Measurements from ENCODE around the gene DRAP1. TPM values are rescaled to one million over a fixed set of nuclear protein-coding genes. Genes with fewer than 3 reads are reported as not detected.

The DRAP1 gene
- total RNA-seq, 1 experiment from 2014 or later: 114 TPM

GRCh38 chr11:65887723-65888162 is 31.5 kb upstream of the DRAP1 start:
- TF ChIP-seq NR2C2 (CRISPR knock-in tag; IDR thresholded peaks at IDR 0.05) (no peak), ZNF317 (CRISPR knock-in tag; IDR thresholded peaks at IDR 0.05; ENCODE audit: borderline replicate concordance, low read depth) (no peak), ZNF671 (CRISPR knock-in tag; IDR thresholded peaks at IDR 0.05) (no peak), TCF7 (CRISPR knock-in tag; IDR thresholded peaks at IDR 0.05; ENCODE audit: low read depth) (no peak), PREB (CRISPR knock-in tag; IDR thresholded peaks at IDR 0.05; ENCODE audit: borderline replicate concordance) (no peak), GRHL2 (CRISPR knock-in tag; IDR thresholded peaks at IDR 0.05; ENCODE audit: insufficient replicate concordance, severe bottlenecking) (no peak), MXD4 (CRISPR knock-in tag; IDR thresholded peaks at IDR 0.05; ENCODE audit: borderline replicate concordance) (no peak), NFYB (CRISPR knock-in tag; conservative IDR thresholded peaks at IDR 0.05; ENCODE audit: low read depth) (no peak), ARID4B (CRISPR knock-in tag; IDR thresholded peaks at IDR 0.05; ENCODE audit: borderline replicate concordance) (no peak), NFE2L1 (CRISPR knock-in tag; IDR thresholded peaks at IDR 0.05) (no peak)
- TF ChIP-seq, protein P1, sequence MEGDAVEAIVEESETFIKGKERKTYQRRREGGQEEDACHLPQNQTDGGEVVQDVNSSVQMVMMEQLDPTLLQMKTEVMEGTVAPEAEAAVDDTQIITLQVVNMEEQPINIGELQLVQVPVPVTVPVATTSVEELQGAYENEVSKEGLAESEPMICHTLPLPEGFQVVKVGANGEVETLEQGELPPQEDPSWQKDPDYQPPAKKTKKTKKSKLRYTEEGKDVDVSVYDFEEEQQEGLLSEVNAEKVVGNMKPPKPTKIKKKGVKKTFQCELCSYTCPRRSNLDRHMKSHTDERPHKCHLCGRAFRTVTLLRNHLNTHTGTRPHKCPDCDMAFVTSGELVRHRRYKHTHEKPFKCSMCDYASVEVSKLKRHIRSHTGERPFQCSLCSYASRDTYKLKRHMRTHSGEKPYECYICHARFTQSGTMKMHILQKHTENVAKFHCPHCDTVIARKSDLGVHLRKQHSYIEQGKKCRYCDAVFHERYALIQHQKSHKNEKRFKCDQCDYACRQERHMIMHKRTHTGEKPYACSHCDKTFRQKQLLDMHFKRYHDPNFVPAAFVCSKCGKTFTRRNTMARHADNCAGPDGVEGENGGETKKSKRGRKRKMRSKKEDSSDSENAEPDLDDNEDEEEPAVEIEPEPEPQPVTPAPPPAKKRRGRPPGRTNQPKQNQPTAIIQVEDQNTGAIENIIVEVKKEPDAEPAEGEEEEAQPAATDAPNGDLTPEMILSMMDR (IDR thresholded peaks at IDR 0.05): no peak
- TF ChIP-seq, protein P2, sequence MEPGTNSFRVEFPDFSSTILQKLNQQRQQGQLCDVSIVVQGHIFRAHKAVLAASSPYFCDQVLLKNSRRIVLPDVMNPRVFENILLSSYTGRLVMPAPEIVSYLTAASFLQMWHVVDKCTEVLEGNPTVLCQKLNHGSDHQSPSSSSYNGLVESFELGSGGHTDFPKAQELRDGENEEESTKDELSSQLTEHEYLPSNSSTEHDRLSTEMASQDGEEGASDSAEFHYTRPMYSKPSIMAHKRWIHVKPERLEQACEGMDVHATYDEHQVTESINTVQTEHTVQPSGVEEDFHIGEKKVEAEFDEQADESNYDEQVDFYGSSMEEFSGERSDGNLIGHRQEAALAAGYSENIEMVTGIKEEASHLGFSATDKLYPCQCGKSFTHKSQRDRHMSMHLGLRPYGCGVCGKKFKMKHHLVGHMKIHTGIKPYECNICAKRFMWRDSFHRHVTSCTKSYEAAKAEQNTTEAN (CRISPR knock-in tag; IDR thresholded peaks at IDR 0.05): no peak
- DNase-seq (ENCODE audit: low spot score) (no peak), ATAC-seq (no peak)
- Mint-ChIP-seq H3K4me1 (peaks cover 40% of the 10 kb centered on the region), H3K36me3 (peaks cover 38% of the 10 kb centered on the region), H3K27me3 (ENCODE audit: low read depth) (peaks cover 15% of the 10 kb centered on the region), H3K4me3 (peak overlapping the region; percentile 97), H3K9me3 (no peaks in the 10 kb centered on the region), H3K27ac (peak overlapping the region; percentile 98)
- ChIA-PET POLR2A (interaction anchor here (0.6 to 7.2 kb wide), 16 partner anchors 8 to 1294 kb away, joined by 3 to 90 read pairs (median 4); partner anchors contain the start of genes CFL1, CST6, CTSW and FOSL1), CTCF (interaction anchor here (0.5 to 11.9 kb wide), 91 partner anchors 7 to 1979 kb away, joined by 3 to 539 read pairs (median 6); partner anchors contain the start of genes C11orf68, CFL1, CST6 and CTSW)

GRCh38 chr11:65888163-65888814 is 30.9 kb upstream of the DRAP1 start, which contains the start of gene FIBP:
Gene FIBP (minus strand): TSS chr11:65888471. CDS start chr11:65888418, 53 bp downstream.
- Mint-ChIP-seq H3K4me3 (peak within 1 kb of the TSS; percentile 97), H3K27ac (peak within 1 kb of the TSS; percentile 98), H3K36me3 (peaks cover 36% of the 10 kb centered on the region), H3K9me3 (no peaks in the 10 kb centered on the region), H3K27me3 (ENCODE audit: low read depth) (peaks cover 15% of the 10 kb centered on the region), H3K4me1 (peaks cover 44% of the 10 kb centered on the region)
- POLR2A ChIA-PET: interaction anchor here (0.6 to 7.2 kb wide), 19 partner anchors 9 to 1295 kb away, joined by 3 to 90 read pairs (median 4); partner anchors contain the start of genes CFL1, CST6, CTSW and FOSL1
- CTCF ChIA-PET: interaction anchor here (0.5 to 11.9 kb wide), 97 partner anchors 8 to 1980 kb away, joined by 3 to 539 read pairs (median 5); partner anchors contain the start of genes BANF1, C11orf68, CFL1 and CST6
- DNase-seq (ENCODE audit: low spot score): peak; percentile 98
- peak; percentile 64 for ATAC-seq
- no peak for TF ChIP-seq FOXP4 (CRISPR knock-in tag; IDR thresholded peaks at IDR 0.05)
- no peak for TF ChIP-seq E2F1 (CRISPR knock-in tag; IDR thresholded peaks at IDR 0.05)
- no peak for TF ChIP-seq FOXP1 (CRISPR knock-in tag; IDR thresholded peaks at IDR 0.05; ENCODE audit: borderline replicate concordance)
- no peak for TF ChIP-seq NFATC4 (CRISPR knock-in tag; IDR thresholded peaks at IDR 0.05)
- no peak for TF ChIP-seq ESRRA (CRISPR knock-in tag; IDR thresholded peaks at IDR 0.05; ENCODE audit: borderline replicate concordance)
- TF ChIP-seq OVOL2 (CRISPR knock-in tag; IDR thresholded peaks at IDR 0.05; ENCODE audit: borderline replicate concordance): no peak
- TF ChIP-seq E2F5 (CRISPR knock-in tag; IDR thresholded peaks at IDR 0.05): peak; percentile 84; the same call in 1 of the 2 replicates
- TF ChIP-seq JAZF1 (CRISPR knock-in tag; IDR thresholded peaks at IDR 0.05): no peak
- 0 out of 2 replicates have a peak, but pooled peaks have one; percentile 32 for TF ChIP-seq CBFB (CRISPR knock-in tag; IDR thresholded peaks at IDR 0.05; ENCODE audit: low read depth)
